GM18909 (cell line): ENCODE data around the gene TNFRSF18.

Experiments
- ATAC-seq: cut with Tn5 transposase; IDR thresholded peaks from one replicate; pipeline ENCODE4 v1.9.1; 2021; ENCODE audit warnings: mild to moderate bottlenecking; ENCODE audit not compliant: unreplicated experiment, poor library complexity

Gene TNFRSF18

DNA sequence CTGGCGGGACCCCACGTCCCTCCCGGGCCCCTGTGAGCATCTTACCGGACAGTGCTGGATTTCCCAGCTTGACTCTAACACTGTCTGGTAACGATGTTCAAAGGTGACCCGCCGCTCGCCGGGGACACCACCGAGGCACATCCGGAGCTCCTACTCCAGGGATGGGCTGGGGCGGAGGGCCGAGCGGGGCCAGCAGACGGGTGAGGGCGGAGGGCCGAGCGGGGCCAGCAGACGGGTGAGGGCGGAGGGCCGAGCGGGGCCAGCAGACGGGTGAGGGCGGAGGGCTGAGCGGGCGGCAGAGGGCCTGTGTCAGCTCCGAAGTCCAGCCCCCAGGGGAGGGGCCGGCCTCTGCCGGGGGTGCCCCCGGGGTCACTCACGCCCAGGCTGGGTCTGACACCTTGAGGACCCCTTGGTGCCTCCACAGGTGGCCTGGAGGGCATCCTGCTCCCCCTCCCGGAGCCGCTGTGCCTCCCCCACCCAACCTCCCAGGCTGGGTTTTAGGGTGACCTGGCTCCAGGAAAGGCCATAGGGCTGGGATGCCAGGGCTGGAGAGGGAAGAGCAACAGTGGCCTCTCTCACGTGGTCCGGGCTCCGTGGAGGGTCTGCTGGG lies 38.4 kb downstream of the TNFRSF18 start:
- ATAC-seq: no peak

- no peak for ATAC-seq
These were observed 39.0 kb downstream of the TNFRSF18 start for GRCh38 chr1:1167398-1167821.

DNA sequence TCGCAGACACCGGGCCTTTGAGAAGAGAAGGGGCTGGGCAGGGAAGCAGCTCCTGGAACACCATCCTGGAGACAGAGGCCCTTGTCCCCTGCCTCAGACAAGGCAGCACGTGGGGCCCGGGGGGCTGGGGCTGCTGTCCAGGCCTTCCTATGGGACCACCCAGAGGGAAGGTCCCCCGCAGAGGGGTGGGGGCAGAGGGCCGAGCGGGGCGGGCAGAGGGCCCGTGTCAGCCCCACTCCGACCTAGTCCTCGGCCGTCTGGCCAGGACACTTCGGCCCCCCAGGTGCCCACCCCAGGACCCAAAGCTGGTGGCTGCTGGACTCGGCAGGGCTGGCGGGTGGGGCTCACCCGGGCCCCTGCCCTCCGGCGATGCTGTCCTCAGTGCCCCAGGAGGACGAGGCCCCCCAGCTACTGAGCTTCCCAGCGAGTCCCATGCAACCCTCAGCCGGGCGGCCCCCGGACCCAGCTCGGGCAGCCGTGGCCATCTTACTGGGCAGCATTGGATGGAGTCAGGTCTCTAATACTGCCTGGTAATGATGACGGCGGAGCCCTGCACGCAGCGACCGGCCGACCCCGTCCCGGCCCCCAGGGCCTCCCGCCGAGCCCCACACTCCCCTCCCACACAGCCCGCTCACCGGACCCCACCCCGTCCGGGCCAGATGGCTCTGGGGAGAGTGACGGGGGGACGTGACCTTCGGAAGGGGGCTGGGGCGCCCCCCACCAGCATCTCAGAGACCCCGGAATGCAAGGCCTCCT lies 39.6 kb downstream of the TNFRSF18 start:
- no peak for ATAC-seq

- ATAC-seq: no peak
These were observed 40.4 kb downstream of the TNFRSF18 start for GRCh38 chr1:1165900-1166421.

- no peak for ATAC-seq
These were observed 40.9 kb downstream of the TNFRSF18 start for GRCh38 chr1:1165485-1165884.

GRCh38 chr1:1164701-1165451 lies 41.5 kb downstream of the TNFRSF18 start:
- no peak for ATAC-seq

DNA sequence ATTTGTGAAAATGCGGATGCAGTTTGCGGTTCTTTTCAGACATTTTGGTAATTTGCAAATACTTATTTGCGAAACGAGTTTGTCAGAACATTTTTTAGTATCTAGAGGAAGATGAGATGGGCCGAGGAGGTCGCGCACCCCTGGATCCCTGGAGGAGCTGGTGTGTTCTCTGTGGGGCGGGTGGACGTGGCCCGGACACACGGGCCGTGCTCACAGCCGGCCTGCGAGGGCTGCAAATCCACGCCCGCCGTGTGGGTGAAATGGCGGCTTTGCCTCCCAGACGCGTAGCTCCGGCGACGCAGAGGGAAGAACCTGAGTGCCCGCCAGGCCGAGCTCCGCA lies 42.1 kb downstream of the TNFRSF18 start:
- no peak for ATAC-seq

DNA sequence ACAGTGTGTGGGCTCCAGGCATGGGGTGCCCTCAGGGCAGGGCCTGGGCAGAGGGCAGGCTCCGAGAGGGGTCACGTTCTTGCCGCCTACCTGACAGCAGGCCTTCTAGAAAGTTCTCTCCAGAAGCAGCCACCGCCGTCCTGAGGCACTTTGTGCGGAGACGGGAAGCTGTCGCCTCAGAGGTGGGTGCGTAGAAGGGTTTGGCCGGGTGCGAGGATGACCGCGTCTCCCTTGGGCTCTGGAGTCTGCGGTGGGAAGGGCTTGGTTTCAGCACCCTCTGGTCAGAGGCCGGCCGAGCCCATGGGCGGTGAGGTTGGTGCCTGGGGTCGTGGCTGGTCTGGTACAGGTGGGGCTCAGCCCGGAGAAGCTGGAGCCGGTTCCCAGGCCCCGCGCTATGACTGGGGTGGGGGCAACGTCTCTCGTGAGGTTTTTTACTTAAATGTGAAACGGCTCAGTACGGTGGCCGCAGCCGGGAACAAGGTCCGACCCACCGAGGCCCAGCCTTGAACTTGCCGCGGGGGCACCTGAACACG lies 42.8 kb downstream of the TNFRSF18 start:
- no peak for ATAC-seq

DNA sequence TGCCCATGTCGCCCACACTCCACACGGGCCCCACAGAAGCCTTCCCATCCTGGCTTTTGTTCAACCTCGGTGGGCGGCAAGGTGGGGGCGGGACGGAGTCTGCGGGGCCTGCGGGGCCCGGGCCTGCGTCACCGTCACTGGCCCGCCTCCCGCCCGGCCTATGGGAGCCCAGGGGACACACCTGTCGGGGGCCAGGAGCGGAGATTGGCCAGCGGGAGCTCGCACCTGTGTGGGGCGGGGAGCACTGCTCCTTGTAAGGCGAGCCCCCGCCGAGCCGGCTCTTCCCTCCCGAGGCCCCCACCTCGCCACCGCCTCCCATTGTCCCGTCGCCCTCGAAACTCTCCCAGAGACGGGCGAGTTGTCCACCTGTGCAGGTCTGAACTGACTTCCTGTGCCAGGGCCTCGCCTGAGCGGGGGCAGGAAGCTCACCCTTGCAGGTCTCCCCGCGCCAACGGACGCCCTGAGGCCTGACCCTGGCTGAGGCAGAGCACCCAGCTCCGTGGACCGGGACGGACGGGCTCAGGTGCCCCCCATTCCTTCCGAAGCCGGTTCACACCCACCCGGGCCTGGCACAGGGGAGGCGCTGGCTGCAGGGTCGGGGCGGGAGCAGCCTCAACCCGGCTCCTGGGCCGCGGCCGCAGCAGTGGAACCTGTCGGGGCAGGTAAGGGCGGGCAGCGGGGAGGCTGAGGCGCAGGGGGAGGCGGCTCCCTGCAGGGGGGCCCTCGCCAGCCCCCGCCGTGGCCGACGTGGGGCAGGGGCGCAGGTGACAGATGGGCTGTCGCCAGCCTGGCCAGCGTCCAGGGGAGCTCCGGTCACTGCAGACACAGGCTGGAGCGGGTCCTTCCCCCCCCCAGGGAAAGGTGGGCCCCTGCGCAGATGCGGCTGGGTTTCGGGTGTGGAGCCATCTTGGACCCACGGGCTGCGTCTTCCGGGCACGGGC lies 43.5 kb downstream of the TNFRSF18 start:
- no peak for ATAC-seq

DNA sequence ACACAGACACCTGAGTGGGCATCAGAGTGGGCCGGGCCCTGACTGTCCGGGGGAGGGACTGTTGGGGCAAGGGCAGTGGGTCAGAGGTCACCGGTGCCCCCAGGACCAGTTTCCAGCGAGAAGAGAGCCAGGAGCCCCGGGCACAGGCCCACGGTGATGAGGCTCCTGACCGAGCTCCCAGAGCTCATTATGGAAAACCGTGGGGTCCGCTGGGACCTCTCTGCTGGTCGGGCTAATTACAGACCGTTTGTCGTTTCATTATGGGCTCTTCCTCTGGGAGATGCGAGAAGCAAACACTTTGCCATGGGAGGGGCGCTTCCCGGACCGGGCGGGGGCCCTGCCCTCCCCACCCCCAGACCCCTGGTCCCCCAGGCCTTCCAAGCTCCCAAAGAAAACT lies 44.7 kb downstream of the TNFRSF18 start:
- no peak for ATAC-seq

GRCh38 chr1:1161078-1161682 lies 45.2 kb downstream of the TNFRSF18 start:
- ATAC-seq: no peak

DNA sequence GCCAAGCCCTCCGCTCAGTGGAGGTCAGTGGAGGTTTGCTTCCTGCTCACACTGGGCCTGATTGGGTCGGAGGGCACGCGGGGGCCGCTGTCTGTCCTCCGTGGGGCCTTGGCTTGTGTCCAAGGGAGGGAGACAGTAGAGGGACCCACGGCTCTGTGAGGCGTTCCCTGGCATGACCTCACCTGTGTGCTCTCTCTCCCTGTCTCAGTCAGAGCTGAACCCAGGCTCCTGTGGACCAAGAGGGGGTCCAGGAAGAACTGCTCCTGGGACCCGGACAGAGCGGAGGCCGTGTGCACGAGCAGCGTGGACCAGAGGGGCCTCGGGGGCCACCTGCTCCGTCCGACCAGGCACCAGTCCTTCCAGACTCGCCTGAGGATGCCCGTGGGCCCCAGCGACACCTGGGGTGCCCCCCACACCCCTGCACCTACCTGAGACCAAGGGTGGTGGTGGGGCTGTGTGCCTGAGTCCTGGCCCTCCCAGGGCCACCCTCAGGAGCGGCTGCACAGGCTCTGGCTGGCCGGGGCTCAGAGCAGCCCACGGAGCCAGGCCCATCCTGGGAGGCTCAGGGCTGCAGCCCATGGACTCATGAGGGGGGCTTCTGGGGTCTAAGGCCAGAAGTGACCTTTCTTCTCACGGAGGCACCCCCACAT lies 46.0 kb downstream of the TNFRSF18 start:
- ATAC-seq: no peak

DNA sequence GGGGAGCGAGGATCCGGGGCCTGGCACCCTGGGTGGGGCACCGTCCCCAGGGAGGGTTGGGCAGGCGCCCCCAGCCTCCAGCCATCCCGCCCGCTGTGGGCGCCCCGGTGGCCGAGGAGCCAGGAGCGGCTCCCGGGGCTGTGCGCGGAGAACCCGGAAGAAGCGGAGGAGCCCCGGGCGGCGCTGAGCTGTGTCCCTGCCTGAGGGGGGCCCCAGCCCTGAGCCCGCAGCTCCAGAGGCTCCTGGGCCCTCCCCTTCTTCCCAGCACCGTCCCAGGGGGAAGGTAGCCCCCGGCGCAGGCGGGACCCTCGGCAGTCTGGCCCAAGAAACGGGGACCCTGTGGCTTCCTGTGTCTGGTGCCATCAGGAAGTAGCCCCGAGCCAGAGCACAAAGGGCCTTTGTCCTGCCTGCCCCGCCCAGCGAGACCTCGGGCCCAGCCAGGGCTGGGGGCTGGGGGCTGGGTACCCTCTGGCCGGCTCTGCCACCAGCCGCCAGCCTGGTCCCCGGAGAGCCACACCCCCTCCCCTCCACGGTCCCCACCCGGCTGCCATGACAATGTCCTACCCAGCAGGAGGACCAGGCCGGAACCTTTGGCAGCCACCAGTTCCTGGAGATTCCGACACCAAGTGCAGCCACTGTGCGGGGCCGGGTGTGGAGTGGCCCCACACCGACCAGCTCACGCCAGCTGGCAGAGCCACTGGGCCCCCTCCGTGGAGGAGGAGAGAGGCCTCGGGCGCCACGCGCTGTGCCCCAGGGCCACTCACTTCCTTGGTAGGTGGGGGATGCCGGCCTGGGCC lies 48.3 kb downstream of the TNFRSF18 start:
- ATAC-seq: peak; percentile 47

GRCh38 chr1:1157426-1157913 lies 48.9 kb downstream of the TNFRSF18 start:
- ATAC-seq: peak; percentile 54

- ATAC-seq: no peak
These were observed 49.4 kb downstream of the TNFRSF18 start for GRCh38 chr1:1157033-1157365.

- no peak for ATAC-seq
These were observed 50.0 kb downstream of the TNFRSF18 start for GRCh38 chr1:1156140-1157032.

DNA sequence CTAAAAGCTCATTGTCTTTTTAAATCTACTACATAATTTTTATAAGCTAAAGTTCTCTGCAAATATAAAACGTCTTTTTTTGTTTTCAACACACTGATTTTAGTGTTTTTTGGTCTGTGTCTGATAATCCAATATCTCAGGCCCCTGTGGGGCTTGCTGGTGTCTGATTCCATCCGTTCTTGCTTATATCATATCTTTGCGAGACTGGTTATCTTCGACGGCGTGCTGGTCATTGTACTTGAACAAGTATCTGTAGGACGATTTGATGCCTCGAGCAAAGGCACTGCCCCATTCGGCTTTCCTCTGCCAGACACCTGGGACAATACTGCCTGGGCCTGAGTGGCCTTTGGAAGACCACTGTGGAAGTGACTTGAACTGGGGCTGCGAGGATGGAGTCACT lies 51.1 kb downstream of the TNFRSF18 start:
- no peak for ATAC-seq
